NCI-H748 treated with DMSO at 0.1 percent for 48 hours (cell line): Measurements from ENCODE around the gene VSTM2L.
"Not testable (repeated sequence)": the region's sequence is repeated elsewhere in the genome, so short reads cannot be mapped to it uniquely, and the experiment has no call there.

Source experiments
- DNase-seq: peaks from one replicate; lab custom pipeline; 2025; lab: John Stamatoyannopoulos, UW

VSTM2L gene

DNA sequence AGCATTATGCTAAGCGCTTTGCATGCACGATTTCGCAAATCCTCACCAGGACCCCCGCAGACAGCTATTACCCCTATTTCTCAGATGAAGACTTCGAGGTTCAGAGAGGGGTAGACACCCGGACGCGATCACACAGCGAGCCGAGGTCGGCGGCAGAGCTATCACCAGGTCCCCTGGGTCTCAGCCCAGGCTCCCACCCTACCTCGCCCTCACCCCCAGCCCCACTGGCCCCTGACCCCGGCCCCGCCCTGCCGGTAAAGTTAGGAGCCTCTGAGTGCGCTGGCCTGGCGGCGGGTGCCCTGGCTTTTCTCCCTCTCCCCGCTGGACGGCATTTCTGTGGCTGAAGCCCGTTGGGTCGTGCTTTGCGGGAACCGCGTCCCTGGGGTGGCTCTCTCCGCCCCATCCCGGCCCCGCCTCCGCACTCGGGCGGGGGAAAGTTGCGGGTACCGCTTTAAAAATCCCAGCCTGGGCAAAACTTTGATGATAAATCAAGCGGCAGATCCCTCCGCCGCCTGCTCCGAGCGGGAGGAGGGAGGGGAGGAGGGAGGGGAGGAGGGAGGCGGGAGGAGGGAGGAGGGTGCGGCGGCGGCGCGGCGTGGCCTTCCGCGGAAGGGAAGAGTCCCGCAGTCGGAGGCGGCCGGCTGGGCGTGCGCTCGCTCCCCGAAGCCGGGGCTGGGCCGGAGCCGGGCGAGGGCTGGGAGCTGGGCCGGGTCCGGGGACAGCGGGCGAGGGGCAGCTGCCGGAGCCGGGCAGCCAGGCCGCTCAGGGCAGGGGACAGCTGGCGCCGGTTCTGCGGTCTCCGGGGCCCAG, at the start of gene VSTM2L:
Gene VSTM2L, plus strand, starts transcription at position 624 of the 810 bp plus-strand sequence. CDS start 224 bp downstream, outside the sequence.
- DNase-seq: no peak

DNA sequence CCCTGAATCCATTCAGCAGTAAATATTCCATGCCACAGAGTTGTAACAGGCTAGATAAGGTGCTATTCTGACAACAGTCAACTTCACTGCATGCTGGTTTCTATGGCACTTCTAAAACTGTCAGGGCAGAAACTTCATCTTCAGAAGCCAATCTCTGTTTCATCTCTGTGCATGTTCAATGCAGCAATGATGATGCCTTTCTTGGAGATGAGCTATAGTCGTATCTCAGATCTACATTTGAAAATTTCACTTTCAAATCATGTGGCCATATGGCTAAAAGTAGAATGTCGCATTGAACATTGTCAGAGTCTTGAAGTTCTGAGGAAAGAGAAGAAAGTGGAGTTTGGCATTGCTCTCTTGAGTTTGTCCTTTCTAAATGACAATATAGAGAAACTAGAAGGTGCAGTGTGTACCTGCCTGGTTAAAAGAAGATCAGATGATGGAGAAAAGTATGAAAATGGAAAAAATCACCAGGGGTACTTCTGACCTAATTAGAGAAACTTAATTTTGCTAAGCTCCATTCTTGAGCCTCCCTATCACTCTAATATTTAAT, 49.0 kb upstream of the VSTM2L start:
- no peak for DNase-seq

- DNase-seq: not testable (repeated sequence)
Measured at GRCh38 chr20:37856034-37856433, 46.9 kb upstream of the VSTM2L start.

GRCh38 chr20:37856932-37857660, 45.8 kb upstream of the VSTM2L start:
- no peak for DNase-seq

GRCh38 chr20:37859406-37860171, 43.3 kb upstream of the VSTM2L start:
- no peak for DNase-seq

DNA sequence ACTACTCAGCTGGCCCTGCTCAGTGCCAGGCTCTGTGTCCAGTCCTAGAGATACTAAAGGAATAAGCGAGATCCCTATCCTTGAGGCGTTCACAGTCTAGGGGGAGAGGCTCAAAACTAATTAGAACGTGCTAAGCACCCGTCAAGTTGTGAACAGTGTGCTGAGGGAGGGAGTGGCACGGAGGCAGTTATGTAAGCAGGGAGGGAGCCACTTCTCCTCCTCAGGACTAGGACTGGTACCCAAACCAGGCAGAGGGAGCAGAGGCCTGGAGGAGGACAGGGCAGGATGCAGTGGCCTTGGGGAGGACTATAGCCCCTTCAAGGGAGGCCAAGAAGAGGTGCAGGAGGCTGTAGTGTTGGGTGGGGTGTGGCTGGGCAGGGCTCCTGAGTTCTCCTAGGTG, 39.6 kb upstream of the VSTM2L start:
- no peak for DNase-seq

GRCh38 chr20:37864298-37864697, 38.6 kb upstream of the VSTM2L start:
- no peak for DNase-seq

DNA sequence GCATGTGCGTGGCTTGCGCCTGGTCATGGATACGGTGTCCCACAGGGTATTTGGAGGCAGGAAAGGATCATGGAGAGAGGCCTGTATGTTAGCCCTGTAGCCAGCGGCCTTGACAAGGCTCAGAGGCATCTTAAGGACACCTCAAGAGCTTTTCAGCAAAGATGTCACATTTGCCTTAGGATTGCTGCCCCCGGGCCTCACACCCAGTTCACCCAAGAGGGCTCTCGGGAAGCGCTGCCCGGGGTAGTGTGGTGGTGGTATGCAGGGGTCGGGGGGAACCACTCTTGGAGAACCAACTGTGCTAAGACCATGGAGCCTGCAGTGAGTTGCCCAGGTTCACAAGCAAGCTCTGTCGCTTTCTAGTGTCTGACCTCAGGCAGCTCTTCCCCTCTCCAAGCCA, 36.9 kb upstream of the VSTM2L start:
- DNase-seq: no peak

- DNase-seq: no peak
Measured at GRCh38 chr20:37867289-37868195, 35.4 kb upstream of the VSTM2L start.

GRCh38 chr20:37868851-37869333, 34.0 kb upstream of the VSTM2L start:
- no peak for DNase-seq

DNA sequence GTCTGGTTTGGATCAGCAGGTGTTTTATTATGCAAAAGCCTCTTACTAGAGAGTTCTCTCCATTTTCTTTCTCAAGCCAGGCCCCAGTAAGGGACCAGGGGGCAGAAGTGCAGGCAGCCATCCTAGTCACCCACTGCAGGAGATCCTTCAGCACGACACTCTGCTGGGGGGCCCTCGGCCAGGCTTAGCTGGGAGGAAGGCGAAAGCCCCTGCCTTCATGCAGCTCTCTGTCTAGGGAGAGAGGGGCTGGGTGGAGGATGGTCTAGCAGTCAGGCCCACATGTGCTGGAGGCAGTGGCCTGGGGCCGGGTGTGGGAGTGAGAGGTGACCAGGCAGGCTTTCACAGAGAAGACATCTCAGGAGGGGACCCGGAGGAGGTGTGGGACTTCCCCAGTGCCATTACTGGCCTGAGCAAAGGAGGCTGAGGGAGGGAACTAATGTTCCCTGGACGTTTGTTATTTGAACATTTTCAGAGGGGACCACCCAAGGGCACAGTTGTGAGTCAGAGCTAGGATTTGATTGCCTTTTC, 33.5 kb upstream of the VSTM2L start:
- DNase-seq: no peak

GRCh38 chr20:37870294-37870693, 32.6 kb upstream of the VSTM2L start:
- DNase-seq: no peak

GRCh38 chr20:37871751-37872150, 31.2 kb upstream of the VSTM2L start:
- DNase-seq: no peak

GRCh38 chr20:37872161-37872560, 30.8 kb upstream of the VSTM2L start:
- DNase-seq: no peak

DNA sequence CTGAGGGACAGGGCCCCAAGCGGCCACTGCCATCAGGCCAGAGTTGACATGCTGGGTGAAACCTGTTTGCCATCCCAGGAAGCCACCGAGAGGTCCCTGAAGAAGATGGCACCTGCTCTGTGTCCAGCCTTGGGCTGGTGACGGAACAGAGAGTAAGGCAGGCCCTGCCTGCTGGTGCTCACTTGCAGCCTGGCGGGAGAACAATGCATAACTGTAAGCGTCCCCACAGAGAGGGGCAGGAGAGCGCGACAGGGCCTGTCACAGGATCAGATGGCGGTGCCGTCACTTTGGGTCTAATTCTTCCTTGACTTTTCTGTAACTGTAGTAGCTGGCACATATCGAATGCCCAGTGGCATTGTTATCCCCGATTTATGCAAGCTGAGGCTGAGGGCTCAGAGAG, 29.0 kb upstream of the VSTM2L start:
- DNase-seq: no peak

GRCh38 chr20:37875460-37876175, 27.3 kb upstream of the VSTM2L start:
- DNase-seq: no peak

- DNase-seq: no peak
Measured at GRCh38 chr20:37876863-37877262, 26.1 kb upstream of the VSTM2L start.

- DNase-seq: no peak
Measured at GRCh38 chr20:37877832-37878772, 24.8 kb upstream of the VSTM2L start.
